Kidney (tissue), 14 donors: Measurements from ENCODE around the gene CAPZA1. TPM values are rescaled to one million over a fixed set of nuclear protein-coding genes. Genes with fewer than 3 reads are reported as not detected.

Experiments
- DNase-seq, 5 donors: peaks; one replicate each; pipeline ENCODE4 v3.0.0-alpha.2; 2013 to 2020
- FAIRE-seq: peaks from 2 replicates; lab custom pipeline; 2012; peaks lifted over from hg19 to GRCh38; lab: Jason Lieb, UNC
- H3K27ac ChIP-seq, 2 donors: one replicate each; pipeline ENCODE4 v1.7.0; 2013; ENCODE audit warnings: low read depth in 2 of 2, low read length in 2 of 2, inconsistent platforms in 1 of 2
- H3K27me3 ChIP-seq: one replicate; pipeline ENCODE4 v1.7.1; 2013; ENCODE audit warnings: low read length, inconsistent platforms; ENCODE audit not compliant: control insufficient read depth, insufficient read depth
- H3K36me3 ChIP-seq, 3 donors: one replicate each; pipeline versions ENCODE4 v1.7.0 to v1.7.1; 2013; ENCODE audit warnings: low read length in 3 of 3, control low read depth in 1 of 3, inconsistent platforms in 1 of 3; ENCODE audit not compliant: insufficient read depth in 3 of 3, control insufficient read depth in 2 of 3
- H3K4me1 ChIP-seq, 3 donors: one replicate each; pipeline versions ENCODE4 v1.7.0 to v1.7.1; 2013; ENCODE audit warnings: low read length in 3 of 3, inconsistent platforms in 1 of 3, low read depth in 1 of 3; ENCODE audit not compliant: control insufficient read depth in 2 of 3, insufficient read depth in 2 of 3
- H3K4me3 ChIP-seq, 3 donors: one replicate each; pipeline versions ENCODE4 v1.7.0 to v1.8.1; 2013; ENCODE audit warnings: low read length in 3 of 3, control low read depth in 1 of 3, inconsistent platforms in 1 of 3
- H3K9ac ChIP-seq, 3 donors: one replicate each; pipeline versions ENCODE4 v1.7.0 to v1.7.1; 2013; ENCODE audit warnings: low read length in 3 of 3, control low read depth in 1 of 3, inconsistent platforms in 1 of 3
- H3K9me3 ChIP-seq, 3 donors: one replicate each; pipeline versions ENCODE4 v1.7.0 to v1.7.1; 2013; ENCODE audit warnings: low read length in 3 of 3, control low read depth in 1 of 3, inconsistent platforms in 1 of 3; ENCODE audit not compliant: control insufficient read depth in 2 of 3, insufficient read depth in 1 of 3
- intact Hi-C: fragments of 100-400 bp; cut with DNase I; formaldehyde crosslinking; loops from one replicate; pipeline ENCODE4 v1.11.1; 2022
- polyA plus RNA-seq: library from polyadenylated mRNA; stranded (reverse); fragments of 350-450 nt; fragmentation: Illumina TruSeq; extraction: RNeasy Lipid Tissue Mini Kit (QIAGEN cat#74804); gene quantifications from one replicate; pipeline ENCODE4 v1.2.3, GENCODE V29; 2014; ENCODE audit warnings: low read depth, low replicate concordance; ENCODE audit not compliant: insufficient read depth
- total RNA-seq: library from RNA; stranded (reverse); fragmentation: NEBNext Ultra II Directional; extraction: Animal tissue kit (Norgen Biotek cat#: 25700); gene quantifications from one replicate; pipeline ENCODE4 v1.2.1, GENCODE V29; 2021
- TF ChIP-seq, protein P1 (sequence below): IDR thresholded peaks from 3 replicates; pipeline ENCODE4 v1.5.1; 2012; ENCODE audit warnings: mild to moderate bottlenecking, moderate library complexity, borderline replicate concordance; ENCODE audit not compliant: insufficient read depth; ENCODE audit errors: extremely low read depth
- donor health status: control.
- donor health status: control.
- donor health status: control.
- donor health status: control.
- donor health status: control.
- donor health status: DM: yes; HTN: yes; CAD: no.
- donor health status: Normal renal cell carcinoma (clear cell type).

CAPZA1 gene
- total and polyA plus RNA-seq, 2 donors from 2014 or later = 40.3 to 98.7 TPM

DNA sequence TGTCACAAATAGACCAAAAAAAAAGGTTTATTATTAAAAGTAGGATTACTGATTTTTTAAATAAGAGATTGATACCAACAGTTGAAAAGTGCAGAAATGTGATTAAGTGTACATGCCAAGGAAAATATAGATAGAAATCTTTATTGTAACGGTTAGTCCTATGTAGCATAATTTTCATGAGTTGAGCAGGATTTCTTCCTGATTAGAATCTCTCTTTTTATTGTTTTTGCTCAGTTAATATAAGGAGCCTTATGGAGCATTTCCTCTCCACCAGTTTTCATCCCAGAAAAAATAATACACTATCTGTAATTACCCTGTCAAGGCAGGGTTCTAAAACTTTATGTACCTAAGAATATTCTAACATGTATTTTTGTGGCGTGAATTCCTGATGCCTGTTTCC, 23.4 kb downstream of the CAPZA1 start:
- no peaks in the 10 kb centered on the region for H3K27me3 ChIP-seq
- H3K27ac ChIP-seq = no peak overlapping the region
- TF ChIP-seq, protein P1, sequence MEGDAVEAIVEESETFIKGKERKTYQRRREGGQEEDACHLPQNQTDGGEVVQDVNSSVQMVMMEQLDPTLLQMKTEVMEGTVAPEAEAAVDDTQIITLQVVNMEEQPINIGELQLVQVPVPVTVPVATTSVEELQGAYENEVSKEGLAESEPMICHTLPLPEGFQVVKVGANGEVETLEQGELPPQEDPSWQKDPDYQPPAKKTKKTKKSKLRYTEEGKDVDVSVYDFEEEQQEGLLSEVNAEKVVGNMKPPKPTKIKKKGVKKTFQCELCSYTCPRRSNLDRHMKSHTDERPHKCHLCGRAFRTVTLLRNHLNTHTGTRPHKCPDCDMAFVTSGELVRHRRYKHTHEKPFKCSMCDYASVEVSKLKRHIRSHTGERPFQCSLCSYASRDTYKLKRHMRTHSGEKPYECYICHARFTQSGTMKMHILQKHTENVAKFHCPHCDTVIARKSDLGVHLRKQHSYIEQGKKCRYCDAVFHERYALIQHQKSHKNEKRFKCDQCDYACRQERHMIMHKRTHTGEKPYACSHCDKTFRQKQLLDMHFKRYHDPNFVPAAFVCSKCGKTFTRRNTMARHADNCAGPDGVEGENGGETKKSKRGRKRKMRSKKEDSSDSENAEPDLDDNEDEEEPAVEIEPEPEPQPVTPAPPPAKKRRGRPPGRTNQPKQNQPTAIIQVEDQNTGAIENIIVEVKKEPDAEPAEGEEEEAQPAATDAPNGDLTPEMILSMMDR = no peak
- no peak overlapping the region for H3K4me3 ChIP-seq
- H3K4me1 ChIP-seq = no peaks in the 10 kb centered on the region
- intact Hi-C loops = no loop called here
- no peak for FAIRE-seq
- no peak overlapping the region for H3K9ac ChIP-seq
- no peak for DNase-seq
- no peaks in the 10 kb centered on the region for H3K9me3 ChIP-seq
- H3K36me3 ChIP-seq = peaks cover 0 to 5% (median 0%) of the 10 kb centered on the region in 3 donors

DNA sequence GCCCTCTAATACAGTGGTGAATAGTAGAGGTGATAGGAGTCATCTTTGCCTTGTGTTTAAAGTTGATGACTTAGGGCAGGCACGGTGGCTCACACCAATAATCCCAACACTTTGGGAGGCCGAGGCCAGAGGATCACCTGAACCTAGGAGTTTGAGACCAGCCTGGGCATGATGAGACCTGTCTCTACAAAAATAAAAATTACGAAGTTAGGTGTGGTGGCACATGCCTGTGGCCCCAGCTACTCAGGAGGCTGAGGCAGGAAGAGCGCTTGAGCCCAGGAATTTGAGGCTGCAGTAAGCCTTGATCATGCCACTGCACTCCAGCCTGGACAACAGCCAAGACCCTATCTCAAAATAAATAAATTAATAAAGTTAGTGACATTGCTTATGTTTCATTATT, 26.6 kb downstream of the CAPZA1 start:
- TF ChIP-seq, protein P1 = no peak
- no peak for FAIRE-seq

DNA sequence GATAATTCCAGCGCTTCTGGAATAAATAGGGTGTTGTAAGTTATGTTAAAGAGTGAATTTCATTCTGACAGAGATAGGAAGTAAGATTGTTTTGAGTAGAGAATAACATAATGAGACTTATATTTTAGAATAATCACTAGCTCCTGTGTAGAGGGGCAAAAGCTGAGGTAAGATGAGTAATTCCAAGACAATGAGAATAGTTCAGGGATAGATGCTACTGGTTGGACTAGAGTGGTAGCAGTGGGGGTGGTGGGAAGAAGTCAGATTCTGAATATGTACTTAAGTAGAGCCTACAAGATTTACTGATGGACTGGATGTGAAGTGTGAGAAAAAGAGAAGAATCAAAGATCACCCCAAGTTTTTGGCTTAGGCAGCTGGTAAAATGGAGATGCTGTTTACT, 31.6 kb downstream of the CAPZA1 start:
- Histone ChIP-seq H3K27me3 (no peaks in the 10 kb centered on the region), H3K9me3 (no peaks in the 10 kb centered on the region), H3K36me3 (peaks cover 0 to 9% (median 5%) of the 10 kb centered on the region in 3 donors), H3K9ac (no peak overlapping the region), H3K4me1 (no peaks in the 10 kb centered on the region), H3K4me3 (no peak overlapping the region), H3K27ac (no peak overlapping the region)
- intact Hi-C loops = no loop called here
- TF ChIP-seq, protein P1 = no peak
- DNase-seq (no peak), FAIRE-seq (no peak)

More for the DNA sequence above, 26.6 kb downstream of the CAPZA1 start:
- no peak for DNase-seq
- Histone ChIP-seq H3K4me1 (no peaks in the 10 kb centered on the region), H3K27me3 (no peaks in the 10 kb centered on the region), H3K36me3 (peaks cover 0 to 7% (median 5%) of the 10 kb centered on the region in 3 donors), H3K27ac (no peak overlapping the region), H3K9ac (no peak overlapping the region), H3K9me3 (no peaks in the 10 kb centered on the region), H3K4me3 (no peak overlapping the region)
- intact Hi-C loops = no loop called here

DNA sequence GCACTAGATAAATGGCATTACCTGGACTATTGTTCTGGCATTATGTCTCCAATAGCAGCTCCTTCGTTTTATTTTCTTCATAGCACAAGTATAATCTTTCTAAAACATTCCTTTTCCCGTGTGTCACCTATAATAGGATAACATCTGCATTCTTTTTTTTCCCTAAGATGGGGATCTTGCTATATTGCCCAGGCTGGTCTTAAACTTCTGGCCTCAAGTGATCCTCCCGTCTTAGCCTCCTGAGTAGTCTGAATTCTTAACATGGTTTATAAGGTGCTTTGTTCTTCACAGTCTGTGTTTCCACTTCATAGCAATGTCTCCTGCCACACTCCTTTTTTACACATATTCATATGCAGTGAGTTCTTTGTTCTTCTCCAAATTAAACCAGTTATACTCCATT, 46.2 kb downstream of the CAPZA1 start:
- Histone ChIP-seq H3K9me3 (no peaks in the 10 kb centered on the region), H3K27ac (no peak overlapping the region), H3K36me3 (peaks cover 12 to 43% (median 18%) of the 10 kb centered on the region in 3 donors), H3K4me3 (no peak overlapping the region), H3K9ac (no peak overlapping the region), H3K27me3 (no peaks in the 10 kb centered on the region), H3K4me1 (no peaks in the 10 kb centered on the region)
- FAIRE-seq (no peak), DNase-seq (no peak)
- TF ChIP-seq, protein P1 = no peak
- intact Hi-C loops = no loop called here
